HEK293 (cell line): ENCODE results near the gene ARNT2.

Source experiments
- ELK4 ChIP-seq: IDR thresholded peaks from 2 replicates; pipeline ENCODE4 v1.6.1; 2011; ENCODE audit warnings: mild to moderate bottlenecking, low read depth, low read length, borderline replicate concordance
- KLF17 ChIP-seq: fragments of 450-650 bp; formaldehyde crosslinking; IDR thresholded peaks from 2 replicates; pipeline ENCODE4 v1.5.1; 2016; ENCODE audit warnings: missing biosample characterization, missing genetic modification characterization
- SETDB1 ChIP-seq: IDR thresholded peaks from one replicate; pipeline ENCODE4 v1.6.1; 2017; ENCODE audit warnings: mild to moderate bottlenecking, low read length, moderate library complexity, mixed read lengths; ENCODE audit not compliant: insufficient read length
- SP7 ChIP-seq: fragments of 450-650 bp; formaldehyde crosslinking; IDR thresholded peaks from 2 replicates; pipeline ENCODE4 v1.5.1; 2016; ENCODE audit warnings: missing biosample characterization, missing genetic modification characterization
- YY1 ChIP-seq: fragments of 450-650 bp; formaldehyde crosslinking; IDR thresholded peaks from 2 replicates; pipeline ENCODE4 v1.5.1; 2018; ENCODE audit warnings: missing biosample characterization, missing genetic modification characterization
- ZBTB49 ChIP-seq: fragments of 450-650 bp; formaldehyde crosslinking; IDR thresholded peaks from 2 replicates; pipeline ENCODE4 v1.5.1; 2016; ENCODE audit warnings: missing biosample characterization, missing genetic modification characterization, low read depth
- ZNF843 ChIP-seq: fragments of 450-650 bp; formaldehyde crosslinking; IDR thresholded peaks from 2 replicates; pipeline ENCODE4 v1.5.1; 2016; ENCODE audit warnings: missing biosample characterization, missing genetic modification characterization
- TF ChIP-seq, protein P1 (sequence below): fragments of 450-650 bp; formaldehyde crosslinking; IDR thresholded peaks from 2 replicates; pipeline ENCODE4 v1.5.1; 2016; ENCODE audit warnings: missing biosample characterization, missing genetic modification characterization

DNA sequence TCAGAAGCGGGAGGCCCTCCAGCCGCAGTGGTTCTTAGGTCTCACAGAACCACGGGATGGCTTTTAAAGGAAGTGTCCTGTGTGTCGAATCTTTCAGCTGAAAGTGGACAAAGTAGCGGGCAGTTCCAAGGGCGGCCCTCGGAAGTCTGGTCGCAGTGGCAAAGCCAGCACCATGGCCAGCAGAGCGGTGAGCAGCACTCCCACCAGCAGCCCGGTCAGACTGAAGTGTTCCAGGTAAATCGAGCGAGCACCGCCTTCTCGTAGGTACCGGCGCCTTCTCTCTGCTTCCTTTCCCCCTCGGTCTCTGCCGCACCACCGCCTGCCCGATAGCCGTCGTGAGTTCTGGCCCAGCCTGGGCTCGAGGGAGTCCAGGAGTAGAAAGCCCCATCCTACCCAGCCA is 187.3 kb downstream of the ARNT2 start:
- TF ChIP-seq, protein P1, sequence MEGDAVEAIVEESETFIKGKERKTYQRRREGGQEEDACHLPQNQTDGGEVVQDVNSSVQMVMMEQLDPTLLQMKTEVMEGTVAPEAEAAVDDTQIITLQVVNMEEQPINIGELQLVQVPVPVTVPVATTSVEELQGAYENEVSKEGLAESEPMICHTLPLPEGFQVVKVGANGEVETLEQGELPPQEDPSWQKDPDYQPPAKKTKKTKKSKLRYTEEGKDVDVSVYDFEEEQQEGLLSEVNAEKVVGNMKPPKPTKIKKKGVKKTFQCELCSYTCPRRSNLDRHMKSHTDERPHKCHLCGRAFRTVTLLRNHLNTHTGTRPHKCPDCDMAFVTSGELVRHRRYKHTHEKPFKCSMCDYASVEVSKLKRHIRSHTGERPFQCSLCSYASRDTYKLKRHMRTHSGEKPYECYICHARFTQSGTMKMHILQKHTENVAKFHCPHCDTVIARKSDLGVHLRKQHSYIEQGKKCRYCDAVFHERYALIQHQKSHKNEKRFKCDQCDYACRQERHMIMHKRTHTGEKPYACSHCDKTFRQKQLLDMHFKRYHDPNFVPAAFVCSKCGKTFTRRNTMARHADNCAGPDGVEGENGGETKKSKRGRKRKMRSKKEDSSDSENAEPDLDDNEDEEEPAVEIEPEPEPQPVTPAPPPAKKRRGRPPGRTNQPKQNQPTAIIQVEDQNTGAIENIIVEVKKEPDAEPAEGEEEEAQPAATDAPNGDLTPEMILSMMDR (tag by site-specific recombination): no peak
- TF ChIP-seq ZBTB49 (tag by site-specific recombination) (no peak), SP7 (tag by site-specific recombination) (no peak), KLF17 (tag by site-specific recombination) (no peak), ELK4 (no peak), YY1 (tag by site-specific recombination) (no peak), SETDB1 (no peak), ZNF843 (no peak)
